ENCODE measurements around the gene VMP1.
"Not testable (repeated sequence)": the region's sequence is repeated elsewhere in the genome, so short reads cannot be mapped to it uniquely, and the experiment has no call there.

VMP1 gene

DNA sequence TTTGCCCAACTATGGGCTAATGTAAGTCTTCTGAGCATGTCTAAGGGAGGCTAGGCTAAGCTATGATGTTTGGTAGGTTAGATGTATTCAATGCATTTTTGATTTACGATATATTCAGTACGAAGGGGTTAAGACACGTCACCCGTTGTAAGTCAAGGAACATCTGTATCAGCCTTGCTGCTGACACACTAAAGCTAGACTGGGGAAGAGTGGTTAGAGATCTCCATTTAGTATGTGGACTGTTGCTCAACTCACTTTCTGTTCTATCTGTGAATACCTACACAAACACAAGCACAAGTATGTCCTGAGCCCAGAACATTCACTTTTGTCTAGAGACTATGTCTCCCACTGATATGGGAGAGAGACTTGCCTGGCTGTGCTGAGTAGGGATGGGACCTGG is 71.5 kb downstream of the VMP1 start:
- Histone ChIP-seq H3K9ac (ENCODE audit: low read length) (no peak overlapping the region), H3K4me3 (ENCODE audit: insufficient read depth, low read length, poor library complexity, severe bottlenecking) (no peak overlapping the region), H3K79me2 (ENCODE audit: insufficient read depth, low read length) (no peaks in the 10 kb centered on the region), H3K4me2 (ENCODE audit: low read depth, low read length, poor library complexity, severe bottlenecking) (no peak overlapping the region), H3K9me3 (ENCODE audit: insufficient read depth, low read length) (no peaks in the 10 kb centered on the region), H4K20me1 (ENCODE audit: low read depth, low read length) (no peaks in the 10 kb centered on the region), H3K27me3 (ENCODE audit: low read length) (no peaks in the 10 kb centered on the region), H3K36me3 (ENCODE audit: low read length) (peaks cover 18% of the 10 kb centered on the region), H3K9me2 (replicated peaks; ENCODE audit: insufficient read depth, low read length) (no peaks in the 10 kb centered on the region), H3K27ac (ENCODE audit: low read depth, low read length) (no peak overlapping the region), H3F3A (ENCODE audit: insufficient read depth) (no peaks in the 10 kb centered on the region), H2AFZ (ENCODE audit: low read depth, low read length, severe bottlenecking) (no peak overlapping the region)
- no peak for TF ChIP-seq EZH2phosphoT487 (conservative IDR thresholded peaks at IDR 0.05; ENCODE audit: low read length)
- TF ChIP-seq CTCF (IDR thresholded peaks at IDR 0.05; ENCODE audit: insufficient read depth, low read length, poor library complexity, severe bottlenecking), result no peak

DNA sequence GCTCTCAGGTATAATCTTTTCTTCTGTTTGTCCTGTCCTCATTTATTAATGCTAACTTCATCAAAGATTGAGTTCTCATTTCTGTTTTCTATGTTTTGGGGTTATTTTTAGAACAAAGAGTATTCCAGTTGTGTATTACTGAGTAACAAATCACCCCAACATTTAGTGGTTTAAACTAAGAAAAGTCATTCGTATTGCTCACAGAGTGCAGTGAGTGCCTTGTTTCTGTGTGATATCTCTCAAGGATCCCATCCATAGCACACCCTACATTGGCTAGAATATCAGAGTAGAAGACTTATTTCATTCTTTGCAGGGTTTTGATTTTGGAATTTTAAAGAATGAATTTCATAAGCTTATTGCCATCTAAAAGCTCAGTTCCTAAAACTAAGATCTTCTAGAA is 72.1 kb downstream of the VMP1 start:
- H3K27me3 ChIP-seq (ENCODE audit: low read length), result no peaks in the 10 kb centered on the region
- H4K20me1 ChIP-seq (ENCODE audit: low read depth, low read length), result no peaks in the 10 kb centered on the region
- H3K4me2 ChIP-seq (ENCODE audit: low read depth, low read length, poor library complexity, severe bottlenecking), result no peak overlapping the region
- no peaks in the 10 kb centered on the region for H3K9me2 ChIP-seq (replicated peaks; ENCODE audit: insufficient read depth, low read length)
- no peak overlapping the region for H3K9ac ChIP-seq (ENCODE audit: low read length)
- H3F3A ChIP-seq (ENCODE audit: insufficient read depth), result no peaks in the 10 kb centered on the region
- no peaks in the 10 kb centered on the region for H3K9me3 ChIP-seq (ENCODE audit: insufficient read depth, low read length)
- H2AFZ ChIP-seq (ENCODE audit: low read depth, low read length, severe bottlenecking), result no peak overlapping the region
- no peaks in the 10 kb centered on the region for H3K79me2 ChIP-seq (ENCODE audit: insufficient read depth, low read length)
- no peak overlapping the region for H3K27ac ChIP-seq (ENCODE audit: low read depth, low read length)
- H3K4me3 ChIP-seq (ENCODE audit: insufficient read depth, low read length, poor library complexity, severe bottlenecking), result no peak overlapping the region
- TF ChIP-seq EZH2phosphoT487 (conservative IDR thresholded peaks at IDR 0.05; ENCODE audit: low read length) (no peak), CTCF (IDR thresholded peaks at IDR 0.05; ENCODE audit: insufficient read depth, low read length, poor library complexity, severe bottlenecking) (no peak)
- peaks cover 18% of the 10 kb centered on the region for H3K36me3 ChIP-seq (ENCODE audit: low read length)

- not testable (repeated sequence) for H3K27me3 ChIP-seq (ENCODE audit: low read length); H3K9me3 ChIP-seq (ENCODE audit: insufficient read depth, low read length); H3K27ac ChIP-seq (ENCODE audit: low read depth, low read length); H3K4me2 ChIP-seq (ENCODE audit: low read depth, low read length, poor library complexity, severe bottlenecking); H2AFZ ChIP-seq (ENCODE audit: low read depth, low read length, severe bottlenecking); H4K20me1 ChIP-seq (ENCODE audit: low read depth, low read length); H3K4me3 ChIP-seq (ENCODE audit: insufficient read depth, low read length, poor library complexity, severe bottlenecking); H3F3A ChIP-seq (ENCODE audit: insufficient read depth); H3K9ac ChIP-seq (ENCODE audit: low read length); H3K79me2 ChIP-seq (ENCODE audit: insufficient read depth, low read length); H3K9me2 ChIP-seq (replicated peaks; ENCODE audit: insufficient read depth, low read length)
- peaks cover 16% of the 10 kb centered on the region for H3K36me3 ChIP-seq (ENCODE audit: low read length)
These were observed 73.1 kb downstream of the VMP1 start for GRCh38 chr17:59780548-59780947.

GRCh38 chr17:59783221-59784047 is 76.0 kb downstream of the VMP1 start:
- Histone ChIP-seq H3K9me2 (replicated peaks; ENCODE audit: insufficient read depth, low read length) (no peaks in the 10 kb centered on the region), H2AFZ (ENCODE audit: low read depth, low read length, severe bottlenecking) (no peak overlapping the region), H3F3A (ENCODE audit: insufficient read depth) (0 out of 2 replicates have a peak, but pooled peaks cover 3% of the 10 kb centered on the region), H3K27me3 (ENCODE audit: low read length) (no peaks in the 10 kb centered on the region), H3K9ac (ENCODE audit: low read length) (no peak overlapping the region), H3K36me3 (ENCODE audit: low read length) (no peaks in the 10 kb centered on the region), H3K27ac (ENCODE audit: low read depth, low read length) (no peak overlapping the region), H3K9me3 (ENCODE audit: insufficient read depth, low read length) (no peaks in the 10 kb centered on the region), H3K4me2 (ENCODE audit: low read depth, low read length, poor library complexity, severe bottlenecking) (no peak overlapping the region), H3K79me2 (ENCODE audit: insufficient read depth, low read length) (no peaks in the 10 kb centered on the region), H4K20me1 (ENCODE audit: low read depth, low read length) (no peaks in the 10 kb centered on the region), H3K4me3 (ENCODE audit: insufficient read depth, low read length, poor library complexity, severe bottlenecking) (no peak overlapping the region)
- TF ChIP-seq EZH2phosphoT487 (conservative IDR thresholded peaks at IDR 0.05; ENCODE audit: low read length) (no peak), CTCF (IDR thresholded peaks at IDR 0.05; ENCODE audit: insufficient read depth, low read length, poor library complexity, severe bottlenecking) (no peak)
